HepG2 (cell line): ENCODE results near the gene TBC1D24. TPM values are rescaled to one million over a fixed set of nuclear protein-coding genes. Genes with fewer than 3 reads are reported as not detected.

Experiments
- ATAC-seq: fragments of 200-7000 bp; cut with Tn5 transposase; 3 replicates; pipeline ENCODE4 v1.9.1; 2020; ENCODE audit warnings: mild to moderate bottlenecking, moderate library complexity
- BruUV-seq: library from RNA; stranded (reverse); fragments of 400-500 nt; replicated peaks from 2 replicates; lab custom pipeline; 2021; lab: Mats Ljungman, UMichigan
- CTCF ChIA-PET: fragments of 300-600 bp; formaldehyde crosslinking; extraction: SDS; loops from one replicate; lab custom pipeline; 2021; ENCODE audit warnings: low total read pairs, inconsistent platforms, low intra/inter-chr PET ratio; lab: Yijun Ruan, JAX
- POLR2A ChIA-PET: fragments of 350-600 bp; sonication (Branson Sonifier 250); formaldehyde crosslinking; loops from one replicate; lab custom pipeline; 2020; ENCODE audit warnings: antibody characterized with exemption, inconsistent platforms; lab: Yijun Ruan, JAX
- DNase-seq: peaks from one replicate; pipeline ENCODE4 v3.0.0-alpha.2; 2015; ENCODE audit warnings: low spot score
- FAIRE-seq: peaks from 3 replicates; lab custom pipeline; 2011; peaks lifted over from hg19 to GRCh38; lab: Jason Lieb, UNC
- H2AFZ ChIP-seq: one replicate; pipeline ENCODE4 v1.6.1; 2011; ENCODE audit warnings: low read length, inconsistent platforms
- H3K27ac ChIP-seq: fragments of 300-600 bp; 3 replicates; pipeline ENCODE4 v1.8.0; 2011; ENCODE audit warnings: mixed run types, mild to moderate bottlenecking, mixed read lengths, low read length, inconsistent platforms; ENCODE audit not compliant: insufficient read depth; ENCODE audit errors: extremely low read length
- H3K27me3 ChIP-seq, 2 experiments: fragments of 200-600 bp in 1 of 2; 2 replicates in 1 of 2; 3 replicates in 1 of 2; pipeline versions ENCODE4 v1.6.0 to v1.8.0; 2011; ENCODE audit warnings: low read length in 2 of 2, mild to moderate bottlenecking in 2 of 2, moderate library complexity in 2 of 2, inconsistent platforms in 1 of 2; ENCODE audit not compliant: insufficient read depth in 2 of 2, control insufficient read depth in 1 of 2
- H3K36me3 ChIP-seq, 2 experiments: fragments of 200-600 bp in 1 of 2; replicated peaks in 1 of 2; 2 replicates in 1 of 2; 3 replicates in 1 of 2; pipeline versions ENCODE4 v1.5.1 to v1.8.0; 2011; ENCODE audit warnings: low read length in 2 of 2, inconsistent platforms in 1 of 2; ENCODE audit not compliant: insufficient read depth in 2 of 2, control insufficient read depth in 1 of 2
- H3K4me1 ChIP-seq: 2 replicates; pipeline ENCODE4 v1.5.1; 2012; ENCODE audit warnings: low read length, inconsistent platforms; ENCODE audit not compliant: insufficient read depth
- H3K4me2 ChIP-seq: 2 replicates; pipeline ENCODE4 v1.6.0; 2011; ENCODE audit warnings: low read depth, low read length, inconsistent platforms
- H3K4me3 ChIP-seq, 3 experiments: fragments of 200-600 bp in 1 of 3; sonication (generic), shearing (Covaris generic) in 1 of 3; replicated peaks in 1 of 3; 2 replicates each; pipeline ENCODE4 v1.5.1; 2011 to 2016; ENCODE audit warnings: low read length in 3 of 3, inconsistent platforms in 2 of 3, low read depth in 2 of 3, mild to moderate bottlenecking in 2 of 3, control low read depth in 1 of 3, mixed read lengths in 1 of 3; ENCODE audit not compliant: insufficient read depth in 1 of 3
- H3K79me2 ChIP-seq: one replicate; pipeline ENCODE4 v1.6.1; 2011; ENCODE audit warnings: low read length, inconsistent platforms; ENCODE audit not compliant: insufficient read depth
- H3K9ac ChIP-seq: 2 replicates; pipeline ENCODE4 v1.6.0; 2011; ENCODE audit warnings: mild to moderate bottlenecking, low read depth, low read length, inconsistent platforms; ENCODE audit not compliant: insufficient read depth
- H3K9me3 ChIP-seq: 2 replicates; pipeline ENCODE4 v1.5.1; 2012; ENCODE audit warnings: mild to moderate bottlenecking, low read length
- H4K20me1 ChIP-seq: 2 replicates; pipeline ENCODE4 v1.6.0; 2011; ENCODE audit warnings: inconsistent platforms, mild to moderate bottlenecking, low read length, moderate library complexity; ENCODE audit not compliant: insufficient read depth
- AGO2 ChIP-seq: fragments of 200-400 bp; formaldehyde crosslinking; optimal IDR thresholded peaks from 2 replicates; pipeline ENCODE3; 2017; ENCODE audit warnings: mild to moderate bottlenecking, low read depth, low read length, moderate library complexity
- ETV5 ChIP-seq: IDR thresholded peaks from 2 replicates; pipeline ENCODE4 v1.6.1; 2018; ENCODE audit warnings: missing biosample characterization, missing genetic modification reagents, inconsistent platforms, borderline replicate concordance
- KLF11 ChIP-seq: IDR thresholded peaks from 2 replicates; pipeline ENCODE4 v1.6.1; 2016; ENCODE audit warnings: missing compliant biosample characterization
- RBFOX2 ChIP-seq: fragments of 200-400 bp; formaldehyde crosslinking; IDR thresholded peaks from 2 replicates; pipeline ENCODE4 v1.6.1; 2017; ENCODE audit warnings: low read depth, mild to moderate bottlenecking, low read length
- SALL2 ChIP-seq: sonication (generic); formaldehyde crosslinking; IDR thresholded peaks from 2 replicates; pipeline ENCODE4 v1.8.1; 2023; ENCODE audit warnings: mild to moderate bottlenecking, missing genetic modification reagents, inconsistent platforms
- SIN3B ChIP-seq: fragments of 150-350 bp; IDR thresholded peaks from 2 replicates; pipeline ENCODE4 v1.6.1; 2014; ENCODE audit warnings: low read length
- TBP ChIP-seq: sonication (generic); formaldehyde crosslinking; IDR thresholded peaks from 2 replicates; pipeline ENCODE4 v1.5.0; 2020; ENCODE audit warnings: missing genetic modification reagents
- ZNF382 ChIP-seq: sonication (generic); formaldehyde crosslinking; IDR thresholded peaks from 2 replicates; pipeline ENCODE4 v1.5.0; 2020; ENCODE audit warnings: missing genetic modification reagents, mild to moderate bottlenecking, borderline replicate concordance
- ZNF747 ChIP-seq: sonication (generic); formaldehyde crosslinking; IDR thresholded peaks from 2 replicates; pipeline ENCODE4 v1.8.1; 2023; ENCODE audit warnings: missing genetic modification reagents, mild to moderate bottlenecking, borderline replicate concordance
- WGBS: methylation state at CpG from one replicate; pipeline ENCODE4 v1.1.6; 2017; ENCODE audit warnings: low lambda C conversion rate; 5-methylcytosine and 5-hydroxymethylcytosine counted together
- in situ Hi-C: cut with HindIII; loops from 2 replicates; pipeline ENCODE4 v1.10.0; 2017; ENCODE audit warnings: low pct_unique_long_range_greater_than_20kb; ENCODE audit not compliant: extremely low pct_ligation_motif_present
- intact Hi-C: fragments of 100-400 bp; cut with micrococcal nuclease; formaldehyde crosslinking; loops from one replicate; pipeline ENCODE4 v1.10.0; 2022; ENCODE audit not compliant: unreplicated experiment
- polyA plus RNA-seq, 8 experiments: library from polyadenylated mRNA; depleted of rRNA in 3 of 8; stranded (reverse) in 7 of 8; unstranded in 1 of 8; fragments of >200 nt; fragmentation: Illumina TruSeq in 4 of 8; extraction: Trizol in 4 of 8; gene quantifications; 2 replicates each; pipeline versions ENCODE4 v1.2.1 to v1.2.3, GENCODE V29; 2011 to 2016; ENCODE audit warnings: low read depth in 4 of 8, missing spikeins in 1 of 8, mixed read lengths in 1 of 8; ENCODE audit not compliant: insufficient read depth in 1 of 8
- total RNA-seq, 5 experiments: library from RNA; depleted of rRNA; stranded (reverse); fragments of >200 nt; fragmentation: Illumina TruSeq; extraction: Trizol; gene quantifications; 2 replicates each; pipeline ENCODE4 v1.2.3, GENCODE V29; 2016; ENCODE audit warnings: low read depth in 1 of 5
- TF ChIP-seq, protein P1 (sequence below), 2 experiments: fragments of 450-650 bp in 1 of 2; sonication (generic) in 1 of 2; formaldehyde crosslinking; IDR thresholded peaks; 2 replicates each; pipeline versions ENCODE4 v1.5.0 to v1.8.0; 2020 to 2022; ENCODE audit warnings: mild to moderate bottlenecking in 1 of 2, missing genetic modification reagents in 1 of 2
- TF ChIP-seq, protein P2 (sequence below): sonication (generic); formaldehyde crosslinking; IDR thresholded peaks from 2 replicates; pipeline ENCODE4 v1.8.0; 2022; ENCODE audit warnings: mild to moderate bottlenecking, missing genetic modification reagents, moderate library complexity
- TF ChIP-seq, protein P3 (sequence below): sonication (generic); formaldehyde crosslinking; IDR thresholded peaks from 2 replicates; pipeline ENCODE4 v1.4.0; 2020; ENCODE audit warnings: missing genetic modification reagents
- TF ChIP-seq, protein P4 (sequence below): sonication (generic); formaldehyde crosslinking; conservative IDR thresholded peaks from 2 replicates; pipeline ENCODE4 v1.8.0; 2022; ENCODE audit warnings: missing genetic modification reagents

The TBC1D24 gene
- total and polyA plus RNA-seq, 2 of the 13 experiments (the other 11 are each of a cell fraction or from before 2014, with no cell fraction given) = 7.7 to 13.7 TPM

DNA sequence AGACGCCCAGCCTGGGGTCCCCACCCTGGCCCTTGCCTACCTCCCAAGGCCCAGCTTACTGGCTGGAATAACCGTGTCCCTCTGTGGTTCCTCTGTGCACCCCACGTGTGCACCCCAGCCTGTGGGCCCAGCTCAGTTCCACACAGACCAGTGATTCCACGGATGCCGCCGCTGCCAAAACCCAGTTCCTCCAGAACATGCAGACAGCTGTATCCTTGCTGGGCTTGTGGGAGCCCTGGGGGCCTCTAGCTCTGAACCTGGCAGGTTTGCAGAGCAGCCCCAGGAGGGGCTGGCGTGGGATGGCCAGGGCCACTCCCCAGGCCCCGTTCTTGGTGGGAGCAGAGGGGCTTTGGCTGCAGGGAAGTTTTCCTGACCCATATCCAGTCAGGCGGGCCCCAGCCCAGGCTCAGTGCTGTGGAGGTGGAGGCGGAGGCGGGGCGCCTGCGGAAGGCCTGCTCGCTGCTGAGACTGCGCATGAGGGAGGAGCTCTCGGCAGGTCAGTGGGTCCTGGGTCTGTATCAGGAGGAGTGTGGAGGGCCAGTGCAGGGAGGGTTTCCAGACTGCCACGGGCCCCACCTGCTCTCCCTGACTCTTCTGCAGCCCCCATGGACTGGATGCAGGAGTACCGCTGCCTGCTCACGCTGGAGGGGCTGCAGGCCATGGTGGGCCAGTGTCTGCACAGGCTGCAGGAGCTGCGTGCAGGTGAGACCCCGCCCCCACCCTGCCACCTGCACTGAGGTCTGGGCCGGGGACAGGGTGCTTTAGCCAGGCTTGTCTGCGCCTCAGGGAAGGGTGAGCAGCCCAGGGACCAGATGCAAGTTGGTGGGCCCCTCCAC is 12.7 kb upstream of the TBC1D24 start:
- CTCF ChIA-PET = no interaction called here
- Histone ChIP-seq H3K4me1 (peaks cover 24% of the 10 kb centered on the region), H3K79me2 (no peaks in the 10 kb centered on the region), H3K9ac (no peak overlapping the region), H3K4me3 (no peak overlapping the region), H3K36me3 (peaks cover 0 to under 1% of the 10 kb centered on the region in 2 experiments; a peak in 2 of 5 replicates), H3K27me3 (no peaks in the 10 kb centered on the region), H4K20me1 (no peaks in the 10 kb centered on the region), H3K9me3 (no peaks in the 10 kb centered on the region), H3K27ac (no peak overlapping the region), H3K4me2 (no peak overlapping the region), H2AFZ (no peak overlapping the region)
- WGBS = 97% methylated on average over 13 of the region's 23 CpGs
- in situ Hi-C loops = no loop called here
- no peak for ATAC-seq
- intact Hi-C loops = no loop called here
- FAIRE-seq = no peak
- no peak for DNase-seq
- BruUV-seq = no TSS peak
- POLR2A ChIA-PET = no interaction called here
- TF ChIP-seq TBP (CRISPR knock-in tag) (no peak), SIN3B (no peak), SALL2 (CRISPR knock-in tag) (no peak), ZNF747 (CRISPR knock-in tag) (no peak), AGO2 (peak; percentile 39), RBFOX2 (0 out of 2 replicates have a peak, but pooled peaks have one; percentile 26), ETV5 (CRISPR knock-in tag) (no peak), KLF11 (CRISPR knock-in tag) (no peak), ZNF382 (no peak)
- TF ChIP-seq, protein P1, sequence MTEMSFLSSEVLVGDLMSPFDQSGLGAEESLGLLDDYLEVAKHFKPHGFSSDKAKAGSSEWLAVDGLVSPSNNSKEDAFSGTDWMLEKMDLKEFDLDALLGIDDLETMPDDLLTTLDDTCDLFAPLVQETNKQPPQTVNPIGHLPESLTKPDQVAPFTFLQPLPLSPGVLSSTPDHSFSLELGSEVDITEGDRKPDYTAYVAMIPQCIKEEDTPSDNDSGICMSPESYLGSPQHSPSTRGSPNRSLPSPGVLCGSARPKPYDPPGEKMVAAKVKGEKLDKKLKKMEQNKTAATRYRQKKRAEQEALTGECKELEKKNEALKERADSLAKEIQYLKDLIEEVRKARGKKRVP (CRISPR knock-in tag; IDR thresholded peaks at IDR 0.05) = no peak
- TF ChIP-seq, protein P2, sequence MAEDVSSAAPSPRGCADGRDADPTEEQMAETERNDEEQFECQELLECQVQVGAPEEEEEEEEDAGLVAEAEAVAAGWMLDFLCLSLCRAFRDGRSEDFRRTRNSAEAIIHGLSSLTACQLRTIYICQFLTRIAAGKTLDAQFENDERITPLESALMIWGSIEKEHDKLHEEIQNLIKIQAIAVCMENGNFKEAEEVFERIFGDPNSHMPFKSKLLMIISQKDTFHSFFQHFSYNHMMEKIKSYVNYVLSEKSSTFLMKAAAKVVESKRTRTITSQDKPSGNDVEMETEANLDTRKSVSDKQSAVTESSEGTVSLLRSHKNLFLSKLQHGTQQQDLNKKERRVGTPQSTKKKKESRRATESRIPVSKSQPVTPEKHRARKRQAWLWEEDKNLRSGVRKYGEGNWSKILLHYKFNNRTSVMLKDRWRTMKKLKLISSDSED = no peak
- TF ChIP-seq, protein P3, sequence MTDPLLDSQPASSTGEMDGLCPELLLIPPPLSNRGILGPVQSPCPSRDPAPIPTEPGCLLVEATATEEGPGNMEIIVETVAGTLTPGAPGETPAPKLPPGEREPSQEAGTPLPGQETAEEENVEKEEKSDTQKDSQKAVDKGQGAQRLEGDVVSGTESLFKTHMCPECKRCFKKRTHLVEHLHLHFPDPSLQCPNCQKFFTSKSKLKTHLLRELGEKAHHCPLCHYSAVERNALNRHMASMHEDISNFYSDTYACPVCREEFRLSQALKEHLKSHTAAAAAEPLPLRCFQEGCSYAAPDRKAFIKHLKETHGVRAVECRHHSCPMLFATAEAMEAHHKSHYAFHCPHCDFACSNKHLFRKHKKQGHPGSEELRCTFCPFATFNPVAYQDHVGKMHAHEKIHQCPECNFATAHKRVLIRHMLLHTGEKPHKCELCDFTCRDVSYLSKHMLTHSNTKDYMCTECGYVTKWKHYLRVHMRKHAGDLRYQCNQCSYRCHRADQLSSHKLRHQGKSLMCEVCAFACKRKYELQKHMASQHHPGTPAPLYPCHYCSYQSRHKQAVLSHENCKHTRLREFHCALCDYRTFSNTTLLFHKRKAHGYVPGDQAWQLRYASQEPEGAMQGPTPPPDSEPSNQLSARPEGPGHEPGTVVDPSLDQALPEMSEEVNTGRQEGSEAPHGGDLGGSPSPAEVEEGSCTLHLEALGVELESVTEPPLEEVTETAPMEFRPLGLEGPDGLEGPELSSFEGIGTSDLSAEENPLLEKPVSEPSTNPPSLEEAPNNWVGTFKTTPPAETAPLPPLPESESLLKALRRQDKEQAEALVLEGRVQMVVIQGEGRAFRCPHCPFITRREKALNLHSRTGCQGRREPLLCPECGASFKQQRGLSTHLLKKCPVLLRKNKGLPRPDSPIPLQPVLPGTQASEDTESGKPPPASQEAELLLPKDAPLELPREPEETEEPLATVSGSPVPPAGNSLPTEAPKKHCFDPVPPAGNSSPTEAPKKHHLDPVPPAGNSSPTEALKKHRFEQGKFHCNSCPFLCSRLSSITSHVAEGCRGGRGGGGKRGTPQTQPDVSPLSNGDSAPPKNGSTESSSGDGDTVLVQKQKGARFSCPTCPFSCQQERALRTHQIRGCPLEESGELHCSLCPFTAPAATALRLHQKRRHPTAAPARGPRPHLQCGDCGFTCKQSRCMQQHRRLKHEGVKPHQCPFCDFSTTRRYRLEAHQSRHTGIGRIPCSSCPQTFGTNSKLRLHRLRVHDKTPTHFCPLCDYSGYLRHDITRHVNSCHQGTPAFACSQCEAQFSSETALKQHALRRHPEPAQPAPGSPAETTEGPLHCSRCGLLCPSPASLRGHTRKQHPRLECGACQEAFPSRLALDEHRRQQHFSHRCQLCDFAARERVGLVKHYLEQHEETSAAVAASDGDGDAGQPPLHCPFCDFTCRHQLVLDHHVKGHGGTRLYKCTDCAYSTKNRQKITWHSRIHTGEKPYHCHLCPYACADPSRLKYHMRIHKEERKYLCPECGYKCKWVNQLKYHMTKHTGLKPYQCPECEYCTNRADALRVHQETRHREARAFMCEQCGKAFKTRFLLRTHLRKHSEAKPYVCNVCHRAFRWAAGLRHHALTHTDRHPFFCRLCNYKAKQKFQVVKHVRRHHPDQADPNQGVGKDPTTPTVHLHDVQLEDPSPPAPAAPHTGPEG (CRISPR knock-in tag) = no peak
- TF ChIP-seq, protein P4, sequence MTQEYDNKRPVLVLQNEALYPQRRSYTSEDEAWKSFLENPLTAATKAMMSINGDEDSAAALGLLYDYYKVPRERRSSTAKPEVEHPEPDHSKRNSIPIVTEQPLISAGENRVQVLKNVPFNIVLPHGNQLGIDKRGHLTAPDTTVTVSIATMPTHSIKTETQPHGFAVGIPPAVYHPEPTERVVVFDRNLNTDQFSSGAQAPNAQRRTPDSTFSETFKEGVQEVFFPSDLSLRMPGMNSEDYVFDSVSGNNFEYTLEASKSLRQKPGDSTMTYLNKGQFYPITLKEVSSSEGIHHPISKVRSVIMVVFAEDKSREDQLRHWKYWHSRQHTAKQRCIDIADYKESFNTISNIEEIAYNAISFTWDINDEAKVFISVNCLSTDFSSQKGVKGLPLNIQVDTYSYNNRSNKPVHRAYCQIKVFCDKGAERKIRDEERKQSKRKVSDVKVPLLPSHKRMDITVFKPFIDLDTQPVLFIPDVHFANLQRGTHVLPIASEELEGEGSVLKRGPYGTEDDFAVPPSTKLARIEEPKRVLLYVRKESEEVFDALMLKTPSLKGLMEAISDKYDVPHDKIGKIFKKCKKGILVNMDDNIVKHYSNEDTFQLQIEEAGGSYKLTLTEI (CRISPR knock-in tag) = no peak
